H9 (cell line): ENCODE measurements around the gene ZNF283. TPM values are rescaled to one million over a fixed set of nuclear protein-coding genes. Genes with fewer than 3 reads are reported as not detected.

Source experiments
- DNase-seq: peaks from one replicate; pipeline ENCODE4 v3.0.0-alpha.2; 2017
- H2AFZ ChIP-seq: one replicate; pipeline ENCODE4 v1.6.1; 2013; ENCODE audit warnings: mild to moderate bottlenecking, low read length, control low read depth, moderate library complexity
- H2AK5ac ChIP-seq: 2 replicates; pipeline ENCODE4 v1.6.1; 2013; ENCODE audit warnings: low read length, control low read depth, mixed read lengths; ENCODE audit not compliant: insufficient read length
- H2BK120ac ChIP-seq: one replicate; pipeline ENCODE4 v1.6.1; 2013; ENCODE audit warnings: low read depth, mild to moderate bottlenecking, low read length, control low read depth, inconsistent platforms; ENCODE audit not compliant: poor library complexity, severe bottlenecking
- H2BK12ac ChIP-seq: 2 replicates; pipeline ENCODE4 v1.6.1; 2013; ENCODE audit warnings: low read length, control low read depth, mixed read lengths, low read depth; ENCODE audit not compliant: insufficient read length
- H2BK15ac ChIP-seq: 2 replicates; pipeline ENCODE4 v1.6.1; 2013; ENCODE audit warnings: low read depth, low read length, control low read depth
- H2BK20ac ChIP-seq: one replicate; pipeline ENCODE4 v1.6.1; 2013; ENCODE audit warnings: low read depth, mild to moderate bottlenecking, low read length, control low read depth, inconsistent platforms; ENCODE audit not compliant: poor library complexity, severe bottlenecking
- H2BK5ac ChIP-seq: 2 replicates; pipeline ENCODE4 v1.6.1; 2013; ENCODE audit warnings: low read length, control low read depth, mixed read lengths; ENCODE audit not compliant: insufficient read length
- H3K14ac ChIP-seq: 2 replicates; pipeline ENCODE4 v1.6.1; 2013; ENCODE audit warnings: low read length, control low read depth; ENCODE audit not compliant: insufficient read depth
- H3K18ac ChIP-seq: 2 replicates; pipeline ENCODE4 v1.6.1; 2013; ENCODE audit warnings: low read depth, mild to moderate bottlenecking, mixed read lengths, low read length, control low read depth; ENCODE audit not compliant: insufficient read length
- H3K23ac ChIP-seq: 2 replicates; pipeline ENCODE4 v1.6.1; 2013; ENCODE audit warnings: low read length, control low read depth, mixed read lengths, low read depth; ENCODE audit not compliant: insufficient read length
- H3K23me2 ChIP-seq: 2 replicates; pipeline ENCODE4 v1.6.1; 2013; ENCODE audit warnings: low read depth, mild to moderate bottlenecking, mixed read lengths, low read length, control low read depth; ENCODE audit not compliant: insufficient read length, poor library complexity, severe bottlenecking
- H3K27ac ChIP-seq: 2 replicates; pipeline ENCODE4 v1.5.1; 2013; ENCODE audit warnings: low read length, control low read depth, mixed read lengths, low read depth; ENCODE audit not compliant: insufficient read length
- H3K27me3 ChIP-seq: 2 replicates; pipeline ENCODE4 v1.6.1; 2013; ENCODE audit warnings: low read length, control low read depth, inconsistent platforms; ENCODE audit not compliant: insufficient read depth
- H3K4ac ChIP-seq: 2 replicates; pipeline ENCODE4 v1.6.1; 2013; ENCODE audit warnings: low read depth, mild to moderate bottlenecking, control low read depth, inconsistent platforms, low read length, moderate library complexity
- H3K4me1 ChIP-seq: 2 replicates; pipeline ENCODE4 v1.6.1; 2013; ENCODE audit warnings: low read length, control low read depth, inconsistent platforms; ENCODE audit not compliant: insufficient read depth
- H3K4me2 ChIP-seq: 2 replicates; pipeline ENCODE4 v1.6.1; 2013; ENCODE audit warnings: low read length, control low read depth, mixed read lengths; ENCODE audit not compliant: insufficient read length, insufficient read depth
- H3K56ac ChIP-seq: 2 replicates; pipeline ENCODE4 v1.6.1; 2013; ENCODE audit warnings: low read depth, mild to moderate bottlenecking, mixed read lengths, low read length, control low read depth; ENCODE audit not compliant: insufficient read length
- H3K79me1 ChIP-seq: 2 replicates; pipeline ENCODE4 v1.6.1; 2013; ENCODE audit warnings: low read depth, mild to moderate bottlenecking, moderate library complexity, low read length, control low read depth, inconsistent platforms; ENCODE audit not compliant: insufficient read depth, poor library complexity, severe bottlenecking
- H3K79me2 ChIP-seq: 2 replicates; pipeline ENCODE4 v1.6.1; 2013; ENCODE audit warnings: low read length, control low read depth, inconsistent platforms; ENCODE audit not compliant: insufficient read depth
- H3K9ac ChIP-seq: 2 replicates; pipeline ENCODE4 v1.6.1; 2013; ENCODE audit warnings: low read length, control low read depth, mixed read lengths; ENCODE audit not compliant: insufficient read length; ENCODE audit errors: extremely low read depth
- H3K9me3 ChIP-seq: one replicate; pipeline ENCODE4 v1.6.1; 2013; ENCODE audit warnings: low read depth, low read length, inconsistent platforms; ENCODE audit not compliant: control insufficient read depth
- H3T11ph ChIP-seq: one replicate; pipeline ENCODE4 v1.6.1; 2013; ENCODE audit warnings: mild to moderate bottlenecking, low read length, control low read depth, inconsistent platforms
- H4K20me1 ChIP-seq: one replicate; pipeline ENCODE4 v1.6.1; 2013; ENCODE audit not compliant: control insufficient read depth, insufficient read length, insufficient read depth
- H4K5ac ChIP-seq: 2 replicates; pipeline ENCODE4 v1.6.1; 2013; ENCODE audit warnings: low read depth, mild to moderate bottlenecking, mixed read lengths, low read length, control low read depth; ENCODE audit not compliant: insufficient read length
- H4K8ac ChIP-seq: replicated peaks from 2 replicates; pipeline ENCODE4 v1.6.1; 2013; ENCODE audit warnings: low read length, control low read depth, mixed read lengths, low read depth; ENCODE audit not compliant: insufficient read length
- H4K91ac ChIP-seq: 2 replicates; pipeline ENCODE4 v1.6.1; 2013; ENCODE audit warnings: low read depth, mild to moderate bottlenecking, moderate library complexity, mixed read lengths, low read length, control low read depth; ENCODE audit not compliant: insufficient read length
- H3K27ac Mint-ChIP-seq, 3 experiments: 2 replicates in 2 of 3; 3 replicates in 1 of 3; pipeline ENCODE4 v1.8.0; 2020 to 2021; ENCODE audit warnings: mixed read lengths in 3 of 3, mild to moderate bottlenecking in 1 of 3, moderate library complexity in 1 of 3
- H3K27me3 Mint-ChIP-seq: 2 replicates; pipeline ENCODE4 v1.8.0; 2021; ENCODE audit warnings: low read depth, mild to moderate bottlenecking, moderate library complexity, mixed read lengths
- H3K36me3 Mint-ChIP-seq, 3 experiments: 2 replicates in 2 of 3; 3 replicates in 1 of 3; pipeline ENCODE4 v1.8.0; 2020 to 2021; ENCODE audit warnings: low read depth in 3 of 3, mixed read lengths in 3 of 3; ENCODE audit not compliant: insufficient read depth in 1 of 3
- H3K4me1 Mint-ChIP-seq, 2 experiments: 2 replicates each; pipeline ENCODE4 v1.8.0; 2020; ENCODE audit warnings: mixed read lengths in 2 of 2
- H3K4me3 Mint-ChIP-seq, 2 experiments: 2 replicates in 1 of 2; 3 replicates in 1 of 2; pipeline ENCODE4 v1.8.0; 2020 to 2021; ENCODE audit warnings: mild to moderate bottlenecking in 2 of 2, mixed read lengths in 2 of 2, moderate library complexity in 1 of 2
- H3K9me3 Mint-ChIP-seq, 2 experiments: 2 replicates in 1 of 2; 3 replicates in 1 of 2; pipeline ENCODE4 v1.8.0; 2020; ENCODE audit warnings: mild to moderate bottlenecking in 2 of 2, mixed read lengths in 2 of 2, moderate library complexity in 1 of 2
- WGBS: extraction: QIAGEN DNeasy Blood & Tissue Kit; methylation state at CpG from one replicate; pipeline ENCODE4 v1.1.7; 2013; ENCODE audit warnings: missing lambda C conversion rate, low lambda C conversion rate, mixed read lengths; ENCODE audit not compliant: insufficient read length; ENCODE audit errors: extremely low coverage; 5-methylcytosine and 5-hydroxymethylcytosine counted together
- total RNA-seq: library from RNA; stranded (reverse); gene quantifications from 2 replicates; pipeline ENCODE4 v1.2.1, GENCODE V29; 2021
- TF ChIP-seq, protein P1 (sequence below): fragments of 200-600 bp; sonication (generic); conservative IDR thresholded peaks from 3 replicates; pipeline ENCODE4 v1.8.0; 2021; ENCODE audit warnings: antibody characterized with exemption, mild to moderate bottlenecking

ZNF283 gene
- total RNA-seq, 1 experiment from 2014 or later, result 10.4 TPM

DNA sequence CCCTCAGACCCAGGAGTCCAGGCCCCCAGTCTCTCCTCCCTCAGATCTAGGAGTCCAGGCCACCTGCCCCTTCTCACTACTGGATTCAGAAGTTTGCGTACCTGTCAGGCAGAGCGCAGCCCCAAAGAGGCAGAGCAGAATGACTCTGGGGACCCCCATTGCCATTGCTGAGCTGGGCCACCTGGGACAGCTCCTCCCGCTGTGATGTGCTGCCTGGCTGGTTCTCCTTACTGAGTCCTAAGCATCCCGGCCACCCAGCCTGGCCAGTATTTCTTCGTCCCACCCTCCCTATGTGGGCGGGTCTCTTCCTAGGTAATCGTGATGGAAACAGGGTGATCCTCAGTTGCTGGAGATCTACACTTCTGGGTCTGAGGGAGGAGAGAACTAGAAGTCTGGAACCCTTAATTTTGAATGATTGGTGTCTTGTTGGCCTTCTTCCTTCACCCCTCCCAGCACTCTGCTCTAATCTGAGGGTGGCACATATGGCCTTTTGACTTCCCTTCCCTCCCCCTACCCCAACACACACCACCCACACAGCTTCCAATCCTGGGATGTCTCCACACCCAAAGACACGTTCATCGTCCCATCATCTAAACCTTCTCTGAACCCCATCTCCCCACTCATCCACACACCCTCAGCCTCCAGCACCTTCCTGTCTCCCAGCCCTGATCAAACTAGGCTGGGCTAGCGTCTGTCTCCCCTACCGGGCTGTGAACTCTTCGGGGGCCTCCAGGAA lies 24.7 kb upstream of the ZNF283 start, which contains the start of gene LYPD5:
Gene LYPD5, minus strand, starts transcription at position 232 of the 736 bp plus-strand sequence. Its CDS starts 67 bp downstream, at position 165.
- H3K27ac ChIP-seq, result no peak within 1 kb of the TSS
- no peak within 1 kb of the TSS for H4K91ac ChIP-seq
- Mint-ChIP-seq H3K4me1 (peaks cover 7 to 12% of the 10 kb centered on the region in 2 experiments), H3K4me3 (no peak within 1 kb of the TSS; a peak in 2 of 5 replicates), H3K36me3 (no peaks in the 10 kb centered on the region; a peak in 1 of 7 replicates), H3K27me3 (peaks cover 65% of the 10 kb centered on the region), H3K27ac (no peak within 1 kb of the TSS), H3K9me3 (no peaks in the 10 kb centered on the region; a peak in 4 of 5 replicates)
- no peaks in the 10 kb centered on the region for H3K9me3 ChIP-seq
- TF ChIP-seq, protein P1, sequence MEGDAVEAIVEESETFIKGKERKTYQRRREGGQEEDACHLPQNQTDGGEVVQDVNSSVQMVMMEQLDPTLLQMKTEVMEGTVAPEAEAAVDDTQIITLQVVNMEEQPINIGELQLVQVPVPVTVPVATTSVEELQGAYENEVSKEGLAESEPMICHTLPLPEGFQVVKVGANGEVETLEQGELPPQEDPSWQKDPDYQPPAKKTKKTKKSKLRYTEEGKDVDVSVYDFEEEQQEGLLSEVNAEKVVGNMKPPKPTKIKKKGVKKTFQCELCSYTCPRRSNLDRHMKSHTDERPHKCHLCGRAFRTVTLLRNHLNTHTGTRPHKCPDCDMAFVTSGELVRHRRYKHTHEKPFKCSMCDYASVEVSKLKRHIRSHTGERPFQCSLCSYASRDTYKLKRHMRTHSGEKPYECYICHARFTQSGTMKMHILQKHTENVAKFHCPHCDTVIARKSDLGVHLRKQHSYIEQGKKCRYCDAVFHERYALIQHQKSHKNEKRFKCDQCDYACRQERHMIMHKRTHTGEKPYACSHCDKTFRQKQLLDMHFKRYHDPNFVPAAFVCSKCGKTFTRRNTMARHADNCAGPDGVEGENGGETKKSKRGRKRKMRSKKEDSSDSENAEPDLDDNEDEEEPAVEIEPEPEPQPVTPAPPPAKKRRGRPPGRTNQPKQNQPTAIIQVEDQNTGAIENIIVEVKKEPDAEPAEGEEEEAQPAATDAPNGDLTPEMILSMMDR, result no peak
- H4K8ac ChIP-seq, result no peak within 1 kb of the TSS
- H3K9ac ChIP-seq, result no peak within 1 kb of the TSS
- H2BK120ac ChIP-seq, result no peak within 1 kb of the TSS
- H3K79me2 ChIP-seq, result no peaks in the 10 kb centered on the region
- no peak within 1 kb of the TSS for H3K14ac ChIP-seq
- no peaks in the 10 kb centered on the region for H3K79me1 ChIP-seq
- no peak within 1 kb of the TSS for H3K4me2 ChIP-seq
- H3K27me3 ChIP-seq, result peaks cover 4% of the 10 kb centered on the region; the same call in 1 of the 2 replicates
- no peak within 1 kb of the TSS for H2AK5ac ChIP-seq
- DNase-seq, result no peak
- peaks cover 2% of the 10 kb centered on the region for H4K20me1 ChIP-seq
- no CpG with 5 or more reads among the region's 12 CpGs for WGBS
- no peak within 1 kb of the TSS for H2BK15ac ChIP-seq
- no peak within 1 kb of the TSS for H3K56ac ChIP-seq
- H2BK20ac ChIP-seq, result no peak within 1 kb of the TSS
- no peak within 1 kb of the TSS for H3K18ac ChIP-seq
- no peak within 1 kb of the TSS for H2AFZ ChIP-seq
- H3K23me2 ChIP-seq, result peaks cover 5% of the 10 kb centered on the region
- no peak within 1 kb of the TSS for H3K23ac ChIP-seq
- H2BK5ac ChIP-seq, result no peak within 1 kb of the TSS
- no peak within 1 kb of the TSS for H3T11ph ChIP-seq
- H3K4ac ChIP-seq, result no peak within 1 kb of the TSS
- H3K4me1 ChIP-seq, result no peaks in the 10 kb centered on the region
- no peak within 1 kb of the TSS for H4K5ac ChIP-seq
- H2BK12ac ChIP-seq, result no peak within 1 kb of the TSS
